Measurements from ENCODE around the gene EXOC1L.

Gene EXOC1L

GRCh38 chr4:55880652-55881280, 61.2 kb downstream of the EXOC1L start:
- no peak for DNase-seq (ENCODE audit: low read depth, low spot score)

- DNase-seq (ENCODE audit: low read depth, low spot score): no peak
These were observed 64.7 kb downstream of the EXOC1L start for GRCh38 chr4:55884093-55884850.

DNA sequence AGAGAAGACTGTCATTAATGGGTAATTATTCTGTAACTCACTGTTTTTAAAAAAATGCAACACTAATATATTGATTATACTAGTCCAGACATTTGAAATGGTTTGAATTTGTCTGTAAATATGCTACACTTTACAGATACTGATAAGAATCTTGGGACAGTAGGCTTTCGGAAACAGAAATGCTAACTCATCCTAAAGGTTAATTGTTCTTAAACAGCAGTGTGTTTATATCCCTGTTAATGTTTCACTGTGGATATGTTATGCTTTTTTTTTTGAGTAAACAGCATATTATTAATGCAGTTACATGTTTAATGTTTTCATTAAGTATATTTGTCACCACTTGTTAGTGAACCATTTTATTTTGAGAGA, 65.2 kb downstream of the EXOC1L start:
- DNase-seq (ENCODE audit: low read depth, low spot score): no peak

Data from activated naive CD8-positive, alpha-beta T cell treated with anti-CD3 and anti-CD28 coated beads, Interleukin-2, amount 50 U/mL, for 16 hours (primary cell).